HTR-8/SVneo (cell line): ENCODE measurements around the gene PAQR8.
"Not testable (repeated sequence)": the region's sequence is repeated elsewhere in the genome, so short reads cannot be mapped to it uniquely, and the experiment has no call there.

Experiments
- DNase-seq: peaks from one replicate; pipeline ENCODE4 v3.0.0; 2011; ENCODE audit warnings: low spot score, mixed read lengths; ENCODE audit not compliant: insufficient read length
- FAIRE-seq: peaks from 2 replicates; lab custom pipeline; 2011; peaks lifted over from hg19 to GRCh38; lab: Jason Lieb, UNC

Gene PAQR8

GRCh38 chr6:52375780-52376556, 14.0 kb downstream of the PAQR8 start:
- no peak for DNase-seq
- no peak for FAIRE-seq

- DNase-seq, result no peak
- FAIRE-seq, result no peak
Measured at GRCh38 chr6:52376763-52377162, 14.8 kb downstream of the PAQR8 start.

- no peak for FAIRE-seq
- DNase-seq, result no peak
Measured at GRCh38 chr6:52377538-52378221, 15.7 kb downstream of the PAQR8 start.

- DNase-seq (no peak), FAIRE-seq (no peak)
Measured at GRCh38 chr6:52381249-52381648, 19.3 kb downstream of the PAQR8 start.

- DNase-seq (no peak), FAIRE-seq (no peak)
Measured at GRCh38 chr6:52384145-52384766, 22.3 kb downstream of the PAQR8 start.

- FAIRE-seq (no peak), DNase-seq (no peak)
Measured at GRCh38 chr6:52385074-52385473, 23.1 kb downstream of the PAQR8 start.

GRCh38 chr6:52388119-52388518, 26.2 kb downstream of the PAQR8 start:
- DNase-seq, FAIRE-seq: not testable (repeated sequence)

GRCh38 chr6:52388790-52389189, 26.8 kb downstream of the PAQR8 start:
- no peak for FAIRE-seq
- DNase-seq, result no peak

GRCh38 chr6:52389264-52389625, 27.3 kb downstream of the PAQR8 start:
- DNase-seq, result no peak
- no peak for FAIRE-seq

GRCh38 chr6:52389626-52390360, 27.8 kb downstream of the PAQR8 start:
- peak; percentile 14 for DNase-seq

GRCh38 chr6:52390361-52390727, 28.4 kb downstream of the PAQR8 start:
- FAIRE-seq (peak; percentile 13), DNase-seq (peak; percentile 62)

More at GRCh38 chr6:52389626-52390360, 27.8 kb downstream of the PAQR8 start:
- FAIRE-seq, result no peak

- DNase-seq (no peak), FAIRE-seq (no peak)
Measured at GRCh38 chr6:52391599-52391998, 29.6 kb downstream of the PAQR8 start.

GRCh38 chr6:52392944-52393343, 31.0 kb downstream of the PAQR8 start:
- DNase-seq (no peak), FAIRE-seq (no peak)

GRCh38 chr6:52393780-52394179, 31.8 kb downstream of the PAQR8 start:
- no peak for FAIRE-seq
- no peak for DNase-seq

GRCh38 chr6:52394251-52394666, 32.3 kb downstream of the PAQR8 start:
- DNase-seq (no peak), FAIRE-seq (no peak)

GRCh38 chr6:52395969-52396368, 34.0 kb downstream of the PAQR8 start:
- DNase-seq (no peak), FAIRE-seq (no peak)

- DNase-seq, result peak; percentile 51
- no peak for FAIRE-seq
Measured at GRCh38 chr6:52399511-52400312, 37.8 kb downstream of the PAQR8 start.

GRCh38 chr6:52400313-52401041, 38.5 kb downstream of the PAQR8 start:
- no peak for DNase-seq
- no peak for FAIRE-seq

- no peak for DNase-seq
- no peak for FAIRE-seq
Measured at GRCh38 chr6:52403086-52403485, 41.1 kb downstream of the PAQR8 start.
